ENCODE measurements around the gene MYOF. TPM values are rescaled to one million over a fixed set of nuclear protein-coding genes. Genes with fewer than 3 reads are reported as not detected.

MYOF gene, protein sequence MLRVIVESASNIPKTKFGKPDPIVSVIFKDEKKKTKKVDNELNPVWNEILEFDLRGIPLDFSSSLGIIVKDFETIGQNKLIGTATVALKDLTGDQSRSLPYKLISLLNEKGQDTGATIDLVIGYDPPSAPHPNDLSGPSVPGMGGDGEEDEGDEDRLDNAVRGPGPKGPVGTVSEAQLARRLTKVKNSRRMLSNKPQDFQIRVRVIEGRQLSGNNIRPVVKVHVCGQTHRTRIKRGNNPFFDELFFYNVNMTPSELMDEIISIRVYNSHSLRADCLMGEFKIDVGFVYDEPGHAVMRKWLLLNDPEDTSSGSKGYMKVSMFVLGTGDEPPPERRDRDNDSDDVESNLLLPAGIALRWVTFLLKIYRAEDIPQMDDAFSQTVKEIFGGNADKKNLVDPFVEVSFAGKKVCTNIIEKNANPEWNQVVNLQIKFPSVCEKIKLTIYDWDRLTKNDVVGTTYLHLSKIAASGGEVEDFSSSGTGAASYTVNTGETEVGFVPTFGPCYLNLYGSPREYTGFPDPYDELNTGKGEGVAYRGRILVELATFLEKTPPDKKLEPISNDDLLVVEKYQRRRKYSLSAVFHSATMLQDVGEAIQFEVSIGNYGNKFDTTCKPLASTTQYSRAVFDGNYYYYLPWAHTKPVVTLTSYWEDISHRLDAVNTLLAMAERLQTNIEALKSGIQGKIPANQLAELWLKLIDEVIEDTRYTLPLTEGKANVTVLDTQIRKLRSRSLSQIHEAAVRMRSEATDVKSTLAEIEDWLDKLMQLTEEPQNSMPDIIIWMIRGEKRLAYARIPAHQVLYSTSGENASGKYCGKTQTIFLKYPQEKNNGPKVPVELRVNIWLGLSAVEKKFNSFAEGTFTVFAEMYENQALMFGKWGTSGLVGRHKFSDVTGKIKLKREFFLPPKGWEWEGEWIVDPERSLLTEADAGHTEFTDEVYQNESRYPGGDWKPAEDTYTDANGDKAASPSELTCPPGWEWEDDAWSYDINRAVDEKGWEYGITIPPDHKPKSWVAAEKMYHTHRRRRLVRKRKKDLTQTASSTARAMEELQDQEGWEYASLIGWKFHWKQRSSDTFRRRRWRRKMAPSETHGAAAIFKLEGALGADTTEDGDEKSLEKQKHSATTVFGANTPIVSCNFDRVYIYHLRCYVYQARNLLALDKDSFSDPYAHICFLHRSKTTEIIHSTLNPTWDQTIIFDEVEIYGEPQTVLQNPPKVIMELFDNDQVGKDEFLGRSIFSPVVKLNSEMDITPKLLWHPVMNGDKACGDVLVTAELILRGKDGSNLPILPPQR (N-terminal part only)
- total RNA-seq = 1 to 10 TPM in 1 of 2 experiments, under 1 TPM in 1; 0.91 to 1.9 TPM

DNA sequence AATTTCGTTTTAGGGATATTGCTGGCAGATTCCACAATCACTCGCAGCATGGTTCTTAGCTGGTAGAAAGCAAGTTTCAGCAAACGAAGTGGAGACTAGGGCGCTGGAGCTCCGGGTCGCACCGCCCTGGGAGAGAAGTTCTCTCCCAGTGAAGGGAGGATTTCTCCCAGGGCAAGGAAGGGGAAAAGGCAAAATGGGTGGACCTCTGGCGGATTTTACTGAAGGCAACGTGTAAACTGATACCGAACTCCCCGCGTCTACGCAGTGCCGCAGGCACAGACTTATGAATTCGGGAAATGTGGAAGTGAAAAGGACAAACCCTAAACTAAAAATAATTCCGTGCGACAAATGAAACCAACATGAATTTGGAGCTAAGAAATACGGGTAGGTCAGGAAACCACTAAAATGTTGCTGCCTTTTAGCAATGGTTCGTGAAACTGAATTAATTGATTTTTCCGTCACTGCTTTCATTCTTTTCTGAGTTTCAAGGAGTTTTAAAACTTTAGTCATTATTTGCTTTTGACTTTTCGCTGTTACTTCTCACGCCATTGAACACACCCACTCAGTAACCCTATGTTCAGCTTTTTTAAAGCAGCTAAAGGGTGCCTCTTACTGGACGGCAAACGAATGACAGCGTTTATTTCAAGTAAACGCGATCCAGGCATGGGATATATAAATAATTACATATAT lies at the start of gene MYOF:
Gene MYOF, minus strand, starts transcription at position 190 of the 690 bp plus-strand sequence. Its CDS starts 140 bp downstream, at position 50.
- no peak for DNase-seq
- Mint-ChIP-seq H3K36me3 (no peaks in the 10 kb centered on the region), H3K4me1 (peaks cover 12% of the 10 kb centered on the region), H3K27ac (peak within 1 kb of the TSS; percentile 43), H3K9me3 (no peaks in the 10 kb centered on the region), H3K27me3 (peaks cover 20% of the 10 kb centered on the region), H3K4me3 (peak within 1 kb of the TSS; percentile 92)
- ATAC-seq (ENCODE audit: low read depth) = peak; percentile 82
- POLR2A ChIA-PET = interaction anchor here (1.4 to 2.3 kb wide), 2 partner anchors 14 to 106 kb away, joined by 4 to 15 read pairs; partner anchors contain the start of gene CEP55

DNA sequence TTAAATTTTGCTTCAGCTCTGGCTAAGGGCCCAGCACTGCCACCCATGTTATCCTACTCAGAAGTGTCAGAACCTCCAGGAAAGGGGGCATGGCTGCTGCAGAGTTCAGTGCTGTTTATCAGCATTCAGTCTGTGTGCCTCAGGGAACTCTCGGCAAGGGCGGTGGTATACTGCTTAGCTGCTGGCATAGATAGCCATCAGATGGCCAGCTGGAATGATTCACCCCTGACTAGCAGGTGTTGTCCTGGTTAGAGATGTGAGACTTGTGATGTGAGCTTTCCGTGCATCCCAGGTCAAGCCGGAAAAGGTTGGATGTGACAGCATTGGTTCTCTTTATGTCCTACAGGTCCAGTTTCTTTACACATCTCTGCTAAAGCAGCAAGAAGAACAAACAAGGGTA lies 36.4 kb upstream of the MYOF start:
- ATAC-seq (ENCODE audit: low read depth) (no peak), DNase-seq (no peak)
- no peaks in the 10 kb centered on the region for H3K27me3 Mint-ChIP-seq
- H3K4me3 Mint-ChIP-seq = no peak overlapping the region
- no peak overlapping the region for H3K27ac Mint-ChIP-seq
- H3K9me3 Mint-ChIP-seq = peaks cover 7% of the 10 kb centered on the region
- POLR2A ChIA-PET = no interaction called here
- peaks cover 68% of the 10 kb centered on the region for H3K36me3 Mint-ChIP-seq
- no peaks in the 10 kb centered on the region for H3K4me1 Mint-ChIP-seq

DNA sequence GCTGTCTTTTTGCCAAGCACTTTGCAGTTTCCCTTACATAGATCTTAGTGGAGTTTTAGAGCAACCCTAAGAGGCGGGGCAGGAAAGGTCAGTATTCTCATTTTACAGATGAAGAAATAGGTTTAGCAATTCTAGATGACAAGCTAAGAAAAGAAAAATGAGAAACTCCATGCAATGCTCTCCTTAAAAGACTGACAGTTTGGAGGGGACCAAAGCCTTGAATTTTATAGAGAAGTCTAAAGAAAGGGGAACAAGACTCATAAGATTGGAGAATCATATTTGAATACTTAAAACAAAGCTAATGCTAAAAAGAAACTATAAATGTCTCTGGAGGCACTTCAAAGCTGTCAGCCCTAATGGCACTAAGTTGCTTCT lies 33.9 kb upstream of the MYOF start:
- no peak overlapping the region for H3K4me3 Mint-ChIP-seq
- no peak overlapping the region for H3K27ac Mint-ChIP-seq
- H3K27me3 Mint-ChIP-seq = no peaks in the 10 kb centered on the region
- no peaks in the 10 kb centered on the region for H3K4me1 Mint-ChIP-seq
- peaks cover 53% of the 10 kb centered on the region for H3K36me3 Mint-ChIP-seq
- ATAC-seq (ENCODE audit: low read depth) (no peak), DNase-seq (no peak)
- H3K9me3 Mint-ChIP-seq = no peaks in the 10 kb centered on the region
- POLR2A ChIA-PET = no interaction called here

DNA sequence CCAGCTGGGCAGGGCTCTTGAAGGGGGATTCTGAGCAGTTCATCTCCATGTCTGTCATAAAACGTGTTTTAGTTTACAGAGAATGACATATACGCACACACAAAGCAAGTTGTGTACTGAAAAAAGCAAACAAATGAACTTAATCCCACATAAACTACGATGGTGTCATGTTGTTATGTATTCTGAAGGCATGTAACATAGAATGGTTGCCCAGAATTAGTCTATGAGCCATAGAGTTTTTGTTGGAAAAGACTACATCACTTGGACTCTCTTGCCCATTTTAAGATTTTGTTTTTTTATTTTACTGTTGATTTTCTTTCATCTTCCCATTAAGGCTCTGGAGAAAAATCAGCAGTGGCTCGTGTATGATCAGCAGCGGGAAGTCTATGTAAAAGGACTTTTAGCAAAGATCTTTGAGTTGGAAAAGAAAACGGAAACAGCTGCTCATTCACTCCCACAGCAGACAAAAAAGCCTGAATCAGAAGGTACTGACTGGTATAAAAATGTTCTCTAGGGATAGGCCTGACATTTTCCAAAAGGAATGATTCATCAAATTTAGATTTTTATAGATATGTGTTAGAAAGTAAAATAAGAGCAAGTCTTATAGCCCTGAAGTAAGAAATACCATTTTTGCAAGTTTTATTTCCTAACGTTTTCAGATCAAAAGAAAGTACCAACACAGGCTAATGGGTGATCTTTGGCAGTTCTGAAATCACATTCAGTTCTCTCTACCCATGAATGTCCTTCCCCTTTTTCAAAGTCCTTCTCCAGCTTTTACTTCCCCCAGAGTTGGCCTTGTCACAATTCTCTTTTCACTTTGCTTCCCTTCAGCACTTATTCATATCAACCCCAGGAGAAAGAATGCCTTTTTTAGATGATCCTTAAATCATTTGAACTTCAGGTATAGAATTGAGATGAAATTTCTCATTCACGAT lies 33.2 kb upstream of the MYOF start:
- POLR2A ChIA-PET = no interaction called here
- H3K27ac Mint-ChIP-seq = no peak overlapping the region
- DNase-seq (no peak), ATAC-seq (ENCODE audit: low read depth) (no peak)
- no peaks in the 10 kb centered on the region for H3K9me3 Mint-ChIP-seq
- H3K27me3 Mint-ChIP-seq = no peaks in the 10 kb centered on the region
- no peak overlapping the region for H3K4me3 Mint-ChIP-seq
- no peaks in the 10 kb centered on the region for H3K4me1 Mint-ChIP-seq
- H3K36me3 Mint-ChIP-seq = peaks cover 52% of the 10 kb centered on the region

DNA sequence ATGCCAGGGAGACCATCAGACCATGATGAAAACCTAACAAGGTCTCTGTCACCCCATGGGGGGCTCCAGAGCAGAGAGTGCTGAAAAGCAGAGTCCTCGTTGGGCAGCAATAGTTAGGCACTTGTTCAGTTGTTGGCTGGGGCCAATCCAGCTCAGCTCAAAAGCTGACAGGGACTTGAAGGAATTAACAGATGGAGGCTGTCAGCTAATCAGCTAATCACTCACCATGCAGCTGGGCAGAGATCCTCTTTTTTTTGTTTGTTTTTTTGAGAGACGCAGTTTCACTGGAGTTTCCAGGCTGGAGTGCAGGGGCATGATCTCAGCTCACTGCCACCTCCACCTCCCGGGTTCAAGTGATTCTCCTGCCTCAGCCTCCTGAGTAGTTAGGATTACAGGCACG lies 32.4 kb upstream of the MYOF start:
- DNase-seq = no peak
- H3K9me3 Mint-ChIP-seq = no peaks in the 10 kb centered on the region
- no peak for ATAC-seq (ENCODE audit: low read depth)
- POLR2A ChIA-PET = no interaction called here
- peaks cover 49% of the 10 kb centered on the region for H3K36me3 Mint-ChIP-seq
- H3K4me1 Mint-ChIP-seq = no peaks in the 10 kb centered on the region
- H3K4me3 Mint-ChIP-seq = no peak overlapping the region
- H3K27ac Mint-ChIP-seq = no peak overlapping the region
- H3K27me3 Mint-ChIP-seq = no peaks in the 10 kb centered on the region

DNA sequence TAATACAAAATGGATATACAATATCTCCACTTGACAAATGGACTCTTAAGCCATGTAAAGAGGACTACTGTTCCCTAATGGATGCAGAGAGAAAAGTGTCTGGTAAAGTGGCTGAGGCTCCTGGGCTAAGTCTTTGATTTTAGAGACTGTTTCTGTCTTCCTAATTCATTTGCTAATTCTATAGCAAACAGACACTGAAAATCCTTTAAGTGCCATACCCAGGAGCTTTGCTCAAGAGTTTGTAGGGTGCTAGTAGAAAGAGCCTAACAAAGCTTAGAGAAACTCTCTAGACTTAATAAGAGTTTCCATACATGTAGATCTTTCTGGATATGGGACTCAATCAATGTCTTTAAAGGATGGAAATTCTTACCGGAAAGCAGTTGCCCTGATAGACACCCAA lies 31.0 kb upstream of the MYOF start:
- no peaks in the 10 kb centered on the region for H3K4me1 Mint-ChIP-seq
- no peaks in the 10 kb centered on the region for H3K27me3 Mint-ChIP-seq
- no peaks in the 10 kb centered on the region for H3K9me3 Mint-ChIP-seq
- peaks cover 39% of the 10 kb centered on the region for H3K36me3 Mint-ChIP-seq
- POLR2A ChIA-PET = interaction anchor here (0.8 to 1.0 kb wide), 2 partner anchors 18 to 134 kb away, joined by 3 read pairs; no protein-coding TSS in a partner anchor
- no peak overlapping the region for H3K4me3 Mint-ChIP-seq
- no peak overlapping the region for H3K27ac Mint-ChIP-seq
- no peak for ATAC-seq (ENCODE audit: low read depth)
- DNase-seq = no peak

DNA sequence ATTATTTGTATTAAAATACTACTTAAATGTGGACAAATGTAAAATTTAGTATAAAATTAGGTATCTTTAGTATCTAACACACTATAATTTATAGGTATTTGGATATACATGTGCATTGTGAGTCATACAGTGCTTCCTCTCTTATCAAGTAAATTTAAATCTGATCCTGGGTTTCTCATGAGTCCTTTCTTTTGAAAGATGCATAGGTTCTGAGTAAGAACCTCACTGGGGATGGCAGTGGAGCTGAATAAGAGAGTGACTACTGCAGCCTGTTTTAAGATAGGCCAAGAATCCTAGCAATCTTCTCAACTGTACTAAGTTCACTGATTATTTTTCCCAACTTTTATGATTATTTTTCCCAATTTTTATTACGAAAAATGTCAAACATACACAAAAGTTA lies 30.4 kb upstream of the MYOF start:
- Mint-ChIP-seq H3K27me3 (no peaks in the 10 kb centered on the region), H3K4me1 (no peaks in the 10 kb centered on the region), H3K27ac (no peak overlapping the region), H3K9me3 (no peaks in the 10 kb centered on the region), H3K4me3 (no peak overlapping the region), H3K36me3 (peaks cover 40% of the 10 kb centered on the region)
- POLR2A ChIA-PET = interaction anchor here (1.0 kb wide), 1 partner anchor 17 kb away, joined by 3 read pairs; no protein-coding TSS in a partner anchor
- ATAC-seq (ENCODE audit: low read depth) = no peak
- DNase-seq = no peak

DNA sequence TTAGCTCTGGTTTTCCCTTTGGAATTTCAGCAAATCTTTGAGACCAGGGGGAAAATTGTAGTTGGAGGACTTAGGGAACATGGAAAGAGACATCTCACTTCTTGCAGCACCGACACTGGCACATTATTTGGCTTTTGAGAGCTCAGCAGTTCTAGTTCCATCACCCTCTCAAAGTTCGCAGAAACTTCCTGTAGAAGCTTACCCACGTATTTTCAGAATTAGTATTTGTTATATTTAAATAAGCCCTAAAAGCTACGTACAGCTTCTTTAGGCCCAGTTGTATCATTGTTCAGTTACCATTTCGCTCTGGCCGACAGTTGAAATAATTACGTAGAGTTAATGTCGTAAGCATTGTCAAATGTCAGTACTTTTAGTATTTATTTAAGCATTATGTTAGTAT lies 27.7 kb upstream of the MYOF start:
- ATAC-seq (ENCODE audit: low read depth) = no peak

DNA sequence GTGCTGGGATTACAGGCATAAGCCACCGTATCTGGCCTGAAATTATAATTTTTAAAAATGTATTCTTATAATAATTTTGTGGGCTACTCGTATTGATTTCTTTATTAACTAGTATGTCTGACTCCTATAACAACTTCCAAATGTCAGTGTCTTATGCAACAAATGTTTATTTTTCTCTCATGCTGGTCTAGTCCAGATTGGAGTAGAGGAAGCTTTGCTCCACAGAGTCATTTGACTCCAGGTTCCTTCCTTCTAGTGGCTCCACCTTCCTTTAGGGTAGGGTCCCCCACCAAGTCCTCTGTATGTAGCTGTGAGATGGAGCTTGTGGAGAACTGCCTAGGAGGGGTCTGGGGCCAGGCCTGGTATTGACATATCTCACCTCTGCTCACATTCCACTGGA lies 22.9 kb upstream of the MYOF start:
- POLR2A ChIA-PET = interaction anchor here (0.7 kb wide), 1 partner anchor 210 kb away, joined by 4 read pairs; no protein-coding TSS in a partner anchor

More for the DNA sequence above, 27.7 kb upstream of the MYOF start:
- no peaks in the 10 kb centered on the region for H3K9me3 Mint-ChIP-seq
- H3K4me1 Mint-ChIP-seq = peaks cover 1% of the 10 kb centered on the region
- no peak overlapping the region for H3K27ac Mint-ChIP-seq
- H3K36me3 Mint-ChIP-seq = peaks cover 34% of the 10 kb centered on the region
- no peak overlapping the region for H3K4me3 Mint-ChIP-seq
- POLR2A ChIA-PET = interaction anchor here (0.6 to 2.0 kb wide), 2 partner anchors 13 to 29 kb away, joined by 9 to 17 read pairs; partner anchors contain the start of gene CEP55
- no peak for DNase-seq
- no peaks in the 10 kb centered on the region for H3K27me3 Mint-ChIP-seq

DNA sequence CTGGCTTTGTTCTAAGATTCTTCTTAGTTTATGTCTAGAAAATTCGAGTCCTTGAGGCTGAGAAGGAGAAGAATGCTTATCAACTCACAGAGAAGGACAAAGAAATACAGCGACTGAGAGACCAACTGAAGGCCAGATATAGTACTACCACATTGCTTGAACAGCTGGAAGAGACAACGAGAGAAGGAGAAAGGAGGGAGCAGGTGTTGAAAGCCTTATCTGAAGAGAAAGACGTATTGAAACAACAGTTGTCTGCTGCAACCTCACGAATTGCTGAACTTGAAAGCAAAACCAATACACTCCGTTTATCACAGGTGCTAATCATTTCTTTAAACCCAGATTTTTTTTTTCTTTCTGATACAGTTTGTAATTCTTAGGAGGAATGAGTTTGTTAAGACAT lies 20.9 kb upstream of the MYOF start:
- H3K4me3 Mint-ChIP-seq = peak overlapping the region; percentile 7
- no peak for ATAC-seq (ENCODE audit: low read depth)
- peaks cover 30% of the 10 kb centered on the region for H3K4me1 Mint-ChIP-seq
- peak overlapping the region; percentile 47 for H3K27ac Mint-ChIP-seq
- H3K27me3 Mint-ChIP-seq = no peaks in the 10 kb centered on the region
- peaks cover 50% of the 10 kb centered on the region for H3K36me3 Mint-ChIP-seq
- POLR2A ChIA-PET = no interaction called here
- H3K9me3 Mint-ChIP-seq = no peaks in the 10 kb centered on the region
- no peak for DNase-seq

More for the DNA sequence above, 22.9 kb upstream of the MYOF start:
- no peaks in the 10 kb centered on the region for H3K9me3 Mint-ChIP-seq
- no peak overlapping the region for H3K4me3 Mint-ChIP-seq
- H3K27me3 Mint-ChIP-seq = no peaks in the 10 kb centered on the region
- DNase-seq (no peak), ATAC-seq (ENCODE audit: low read depth) (no peak)
- no peak overlapping the region for H3K27ac Mint-ChIP-seq
- H3K4me1 Mint-ChIP-seq = peaks cover 15% of the 10 kb centered on the region
- H3K36me3 Mint-ChIP-seq = peaks cover 44% of the 10 kb centered on the region

DNA sequence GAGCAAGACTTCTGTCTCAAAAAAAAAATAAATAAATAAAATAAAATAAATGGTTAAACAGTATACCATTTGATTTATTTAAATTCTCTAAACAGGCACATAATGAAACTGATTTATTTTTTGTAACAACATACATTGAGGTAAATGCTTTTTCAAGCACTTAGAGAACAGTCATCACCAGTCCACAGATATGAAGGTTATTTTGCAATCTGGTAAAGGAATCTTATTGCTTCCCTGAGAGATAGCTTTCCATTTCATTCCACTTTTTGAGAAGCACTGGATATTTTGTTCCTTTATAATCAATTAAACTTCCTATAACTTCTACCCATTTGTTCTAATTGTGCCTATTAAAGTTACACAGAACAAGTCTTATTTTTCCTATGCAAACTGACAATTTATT lies 19.5 kb upstream of the MYOF start:
- no peaks in the 10 kb centered on the region for H3K27me3 Mint-ChIP-seq
- no peaks in the 10 kb centered on the region for H3K9me3 Mint-ChIP-seq
- no peak for ATAC-seq (ENCODE audit: low read depth)
- POLR2A ChIA-PET = no interaction called here
- H3K36me3 Mint-ChIP-seq = peaks cover 44% of the 10 kb centered on the region
- no peak overlapping the region for H3K27ac Mint-ChIP-seq
- no peak for DNase-seq
- H3K4me3 Mint-ChIP-seq = no peak overlapping the region
- peaks cover 35% of the 10 kb centered on the region for H3K4me1 Mint-ChIP-seq

All from activated naive CD8-positive, alpha-beta T cell treated with anti-CD3 and anti-CD28 coated beads, Interleukin-2, amount 10 ng/mL, durations not matched to agents 7 days and 5 days (primary cell).